Spleen (tissue), 7 donors: ENCODE results near the gene GJA4.

Source experiments
- POLR2A ChIP-seq, 3 donors: fragments of 450-650 bp; IDR thresholded peaks; one replicate each; pipeline ENCODE4 v1.5.1; 2017; ENCODE audit warnings: antibody characterized with exemption in 3 of 3, mild to moderate bottlenecking in 1 of 3
- TF ChIP-seq, protein P1 (sequence below), 11 experiments: fragments of 200-600 bp in 7 of 11; fragments of 450-650 bp in 4 of 11; sonication (generic) in 4 of 11; IDR thresholded peaks in 8 of 11; conservative IDR thresholded peaks in 3 of 11; 1 replicate in 7 of 11; 2 replicates in 4 of 11; pipeline versions ENCODE4 v1.4.0 to v1.8.0; 2016 to 2021; ENCODE audit warnings: antibody characterized with exemption in 11 of 11, inconsistent platforms in 4 of 11, mild to moderate bottlenecking in 1 of 11
- donor health status: DM: no; HTN: no; CAD: no; lungs with moderate emphysema.
- donor health status: DM: no; HTN: no; CAD: no.
- donor health status: DM: no; HTN: no; CAD: no.

- TF ChIP-seq POLR2A (IDR thresholded peaks at IDR 0.05) = no peak
- TF ChIP-seq, protein P1, sequence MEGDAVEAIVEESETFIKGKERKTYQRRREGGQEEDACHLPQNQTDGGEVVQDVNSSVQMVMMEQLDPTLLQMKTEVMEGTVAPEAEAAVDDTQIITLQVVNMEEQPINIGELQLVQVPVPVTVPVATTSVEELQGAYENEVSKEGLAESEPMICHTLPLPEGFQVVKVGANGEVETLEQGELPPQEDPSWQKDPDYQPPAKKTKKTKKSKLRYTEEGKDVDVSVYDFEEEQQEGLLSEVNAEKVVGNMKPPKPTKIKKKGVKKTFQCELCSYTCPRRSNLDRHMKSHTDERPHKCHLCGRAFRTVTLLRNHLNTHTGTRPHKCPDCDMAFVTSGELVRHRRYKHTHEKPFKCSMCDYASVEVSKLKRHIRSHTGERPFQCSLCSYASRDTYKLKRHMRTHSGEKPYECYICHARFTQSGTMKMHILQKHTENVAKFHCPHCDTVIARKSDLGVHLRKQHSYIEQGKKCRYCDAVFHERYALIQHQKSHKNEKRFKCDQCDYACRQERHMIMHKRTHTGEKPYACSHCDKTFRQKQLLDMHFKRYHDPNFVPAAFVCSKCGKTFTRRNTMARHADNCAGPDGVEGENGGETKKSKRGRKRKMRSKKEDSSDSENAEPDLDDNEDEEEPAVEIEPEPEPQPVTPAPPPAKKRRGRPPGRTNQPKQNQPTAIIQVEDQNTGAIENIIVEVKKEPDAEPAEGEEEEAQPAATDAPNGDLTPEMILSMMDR (IDR thresholded peaks at IDR 0.05 in 8 of 11, conservative IDR thresholded peaks at IDR 0.05 in 3 of 11) = no peak
These were observed 35.4 kb upstream of the GJA4 start for GRCh38 chr1:34757386-34757785.
